WTC11 (cell line): ENCODE results near the gene ASGR1. TPM values are rescaled to one million over a fixed set of nuclear protein-coding genes. Genes with fewer than 3 reads are reported as not detected.

ENCODE experiments used
- ATAC-seq: fragments of 200-7000 bp; cut with Tn5 transposase; 2 replicates; pipeline ENCODE4 v1.10.0; 2021; ENCODE audit warnings: mild to moderate bottlenecking, moderate library complexity
- CTCF ChIA-PET: fragments of 300-600 bp; sonication (Branson Sonifier 250); formaldehyde crosslinking; loops from one replicate; lab custom pipeline; 2021; ENCODE audit warnings: antibody characterized with exemption; lab: Charles Lee
- POLR2A ChIA-PET: fragments of 350-600 bp; sonication (Branson Sonifier 250); formaldehyde crosslinking; loops from one replicate; lab custom pipeline; 2021; ENCODE audit warnings: antibody characterized with exemption; lab: Charles Lee
- DNase-seq: peaks from one replicate; pipeline ENCODE4 v3.0.0; 2021; ENCODE audit warnings: low spot score
- H3K27ac Mint-ChIP-seq: 2 replicates; pipeline ENCODE4 v1.8.0; 2021; ENCODE audit warnings: mixed read lengths
- H3K27me3 Mint-ChIP-seq: 2 replicates; pipeline ENCODE4 v1.8.0; 2021; ENCODE audit warnings: low read depth, mild to moderate bottlenecking, moderate library complexity, mixed read lengths
- H3K36me3 Mint-ChIP-seq: 2 replicates; pipeline ENCODE4 v1.8.0; 2021; ENCODE audit warnings: mixed read lengths
- H3K4me1 Mint-ChIP-seq: 2 replicates; pipeline ENCODE4 v1.8.0; 2022; ENCODE audit warnings: mixed read lengths
- H3K4me3 Mint-ChIP-seq: 2 replicates; pipeline ENCODE4 v1.8.0; 2021; ENCODE audit warnings: mild to moderate bottlenecking, moderate library complexity, mixed read lengths
- H3K9me3 Mint-ChIP-seq: 2 replicates; pipeline ENCODE4 v1.8.0; 2021; ENCODE audit warnings: mixed read lengths
- AR ChIP-seq: fragments of 250-450 bp; sonication (Bioruptor Pico); IDR thresholded peaks from 2 replicates; pipeline ENCODE4 v1.9.0; 2021; ENCODE audit warnings: mild to moderate bottlenecking
- CTCF ChIP-seq: fragments of 200-600 bp; IDR thresholded peaks from 2 replicates; pipeline ENCODE4 v1.8.0; 2022; ENCODE audit warnings: antibody characterized with exemption
- ESRRA ChIP-seq: sonication (generic); formaldehyde crosslinking; IDR thresholded peaks from 2 replicates; pipeline ENCODE4 v1.8.1; 2022; ENCODE audit warnings: mild to moderate bottlenecking, missing genetic modification reagents, borderline replicate concordance
- FOXJ3 ChIP-seq: sonication (generic); formaldehyde crosslinking; IDR thresholded peaks from 2 replicates; pipeline ENCODE4 v1.9.0; 2021; ENCODE audit warnings: missing genetic modification reagents, mild to moderate bottlenecking, borderline replicate concordance
- FOXK1 ChIP-seq: sonication (generic); formaldehyde crosslinking; IDR thresholded peaks from 2 replicates; pipeline ENCODE4 v1.8.0; 2022; ENCODE audit warnings: mild to moderate bottlenecking, moderate library complexity, missing genetic modification reagents
- IRF1 ChIP-seq: sonication (generic); formaldehyde crosslinking; IDR thresholded peaks from 2 replicates; pipeline ENCODE4 v1.8.0; 2023; ENCODE audit warnings: missing genetic modification reagents
- JAZF1 ChIP-seq: fragments of 250-450 bp; sonication (Bioruptor Pico); IDR thresholded peaks from 2 replicates; pipeline ENCODE4 v1.9.0; 2021; ENCODE audit warnings: moderate library complexity, mild to moderate bottlenecking, inconsistent platforms
- JUN ChIP-seq: sonication (generic); formaldehyde crosslinking; IDR thresholded peaks from 2 replicates; pipeline ENCODE4 v1.8.0; 2023; ENCODE audit warnings: mild to moderate bottlenecking, missing genetic modification reagents
- NFATC4 ChIP-seq: fragments of 250-450 bp; sonication (Bioruptor Pico); IDR thresholded peaks from 2 replicates; pipeline ENCODE4 v1.9.0; 2021; ENCODE audit warnings: mild to moderate bottlenecking
- SMAD4 ChIP-seq: sonication (generic); formaldehyde crosslinking; IDR thresholded peaks from 2 replicates; pipeline ENCODE4 v1.8.0; 2022; ENCODE audit warnings: mild to moderate bottlenecking, missing genetic modification reagents
- SP1 ChIP-seq: sonication (generic); formaldehyde crosslinking; conservative IDR thresholded peaks from 2 replicates; pipeline ENCODE4 v1.8.1; 2022; ENCODE audit warnings: missing genetic modification reagents
- TP53 ChIP-seq: sonication (generic); formaldehyde crosslinking; IDR thresholded peaks from 2 replicates; pipeline ENCODE4 v1.8.1; 2023; ENCODE audit warnings: mild to moderate bottlenecking, missing genetic modification reagents
- ZNF219 ChIP-seq: sonication (generic); formaldehyde crosslinking; IDR thresholded peaks from 2 replicates; pipeline ENCODE4 v1.8.0; 2023; ENCODE audit warnings: missing genetic modification reagents, mild to moderate bottlenecking, borderline replicate concordance
- ZNF281 ChIP-seq: sonication (generic); formaldehyde crosslinking; IDR thresholded peaks from 2 replicates; pipeline ENCODE4 v1.8.0; 2023; ENCODE audit warnings: mild to moderate bottlenecking, missing genetic modification reagents
- ZNF317 ChIP-seq: sonication (generic); formaldehyde crosslinking; IDR thresholded peaks from 2 replicates; pipeline ENCODE4 v1.8.1; 2023; ENCODE audit warnings: low read depth, mild to moderate bottlenecking, moderate library complexity, missing genetic modification reagents, borderline replicate concordance
- ZNF396 ChIP-seq: fragments of 250-450 bp; sonication (Bioruptor Pico); IDR thresholded peaks from 2 replicates; pipeline ENCODE4 v1.8.0; 2021; ENCODE audit warnings: mild to moderate bottlenecking, moderate library complexity, borderline replicate concordance
- ZNF423 ChIP-seq: fragments of 250-450 bp; sonication (Bioruptor Pico); IDR thresholded peaks from 2 replicates; pipeline ENCODE4 v2.1.2; 2022; ENCODE audit warnings: mild to moderate bottlenecking, moderate library complexity
- total RNA-seq: library from RNA; stranded (reverse); gene quantifications from 3 replicates; pipeline ENCODE4 v1.2.3, GENCODE V29; 2021
- TF ChIP-seq, protein P1 (sequence below): sonication (generic); formaldehyde crosslinking; IDR thresholded peaks from 2 replicates; pipeline ENCODE4 v1.8.1; 2022; ENCODE audit warnings: mild to moderate bottlenecking, missing genetic modification reagents, moderate library complexity, borderline replicate concordance
- TF ChIP-seq, protein P2 (sequence below): sonication (generic); formaldehyde crosslinking; IDR thresholded peaks from 2 replicates; pipeline ENCODE4 v1.8.1; 2023; ENCODE audit warnings: mild to moderate bottlenecking, missing genetic modification reagents, borderline replicate concordance
- TF ChIP-seq, protein P3 (sequence below): sonication (generic); formaldehyde crosslinking; IDR thresholded peaks from 2 replicates; pipeline ENCODE4 v1.8.1; 2022; ENCODE audit warnings: low read depth, mild to moderate bottlenecking, moderate library complexity, missing genetic modification reagents, borderline replicate concordance

The ASGR1 gene
- total RNA-seq, 1 experiment from 2014 or later, result 13.3 TPM

- Mint-ChIP-seq H3K36me3 (no peaks in the 10 kb centered on the region), H3K9me3 (no peaks in the 10 kb centered on the region)
- TF ChIP-seq AR (no peak), TP53 (CRISPR knock-in tag) (no peak), FOXJ3 (CRISPR knock-in tag) (no peak), ZNF396 (CRISPR knock-in tag) (no peak), NFATC4 (CRISPR knock-in tag) (no peak), ZNF219 (CRISPR knock-in tag) (no peak), ZNF317 (CRISPR knock-in tag) (no peak), FOXK1 (CRISPR knock-in tag) (no peak)
- TF ChIP-seq, protein P1, sequence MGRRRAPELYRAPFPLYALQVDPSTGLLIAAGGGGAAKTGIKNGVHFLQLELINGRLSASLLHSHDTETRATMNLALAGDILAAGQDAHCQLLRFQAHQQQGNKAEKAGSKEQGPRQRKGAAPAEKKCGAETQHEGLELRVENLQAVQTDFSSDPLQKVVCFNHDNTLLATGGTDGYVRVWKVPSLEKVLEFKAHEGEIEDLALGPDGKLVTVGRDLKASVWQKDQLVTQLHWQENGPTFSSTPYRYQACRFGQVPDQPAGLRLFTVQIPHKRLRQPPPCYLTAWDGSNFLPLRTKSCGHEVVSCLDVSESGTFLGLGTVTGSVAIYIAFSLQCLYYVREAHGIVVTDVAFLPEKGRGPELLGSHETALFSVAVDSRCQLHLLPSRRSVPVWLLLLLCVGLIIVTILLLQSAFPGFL, result no peak
- TF ChIP-seq, protein P2, sequence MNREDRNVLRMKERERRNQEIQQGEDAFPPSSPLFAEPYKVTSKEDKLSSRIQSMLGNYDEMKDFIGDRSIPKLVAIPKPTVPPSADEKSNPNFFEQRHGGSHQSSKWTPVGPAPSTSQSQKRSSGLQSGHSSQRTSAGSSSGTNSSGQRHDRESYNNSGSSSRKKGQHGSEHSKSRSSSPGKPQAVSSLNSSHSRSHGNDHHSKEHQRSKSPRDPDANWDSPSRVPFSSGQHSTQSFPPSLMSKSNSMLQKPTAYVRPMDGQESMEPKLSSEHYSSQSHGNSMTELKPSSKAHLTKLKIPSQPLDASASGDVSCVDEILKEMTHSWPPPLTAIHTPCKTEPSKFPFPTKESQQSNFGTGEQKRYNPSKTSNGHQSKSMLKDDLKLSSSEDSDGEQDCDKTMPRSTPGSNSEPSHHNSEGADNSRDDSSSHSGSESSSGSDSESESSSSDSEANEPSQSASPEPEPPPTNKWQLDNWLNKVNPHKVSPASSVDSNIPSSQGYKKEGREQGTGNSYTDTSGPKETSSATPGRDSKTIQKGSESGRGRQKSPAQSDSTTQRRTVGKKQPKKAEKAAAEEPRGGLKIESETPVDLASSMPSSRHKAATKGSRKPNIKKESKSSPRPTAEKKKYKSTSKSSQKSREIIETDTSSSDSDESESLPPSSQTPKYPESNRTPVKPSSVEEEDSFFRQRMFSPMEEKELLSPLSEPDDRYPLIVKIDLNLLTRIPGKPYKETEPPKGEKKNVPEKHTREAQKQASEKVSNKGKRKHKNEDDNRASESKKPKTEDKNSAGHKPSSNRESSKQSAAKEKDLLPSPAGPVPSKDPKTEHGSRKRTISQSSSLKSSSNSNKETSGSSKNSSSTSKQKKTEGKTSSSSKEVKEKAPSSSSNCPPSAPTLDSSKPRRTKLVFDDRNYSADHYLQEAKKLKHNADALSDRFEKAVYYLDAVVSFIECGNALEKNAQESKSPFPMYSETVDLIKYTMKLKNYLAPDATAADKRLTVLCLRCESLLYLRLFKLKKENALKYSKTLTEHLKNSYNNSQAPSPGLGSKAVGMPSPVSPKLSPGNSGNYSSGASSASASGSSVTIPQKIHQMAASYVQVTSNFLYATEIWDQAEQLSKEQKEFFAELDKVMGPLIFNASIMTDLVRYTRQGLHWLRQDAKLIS (CRISPR knock-in tag), result no peak
- TF ChIP-seq, all 79 proteins: peak for 0
- Mint-ChIP-seq H3K27me3 (peaks cover 69% of the 10 kb centered on the region), H3K4me3 (peak overlapping the region; percentile 60), H3K27ac (no peak overlapping the region), H3K4me1 (peaks cover 62% of the 10 kb centered on the region)
- ATAC-seq (peak; percentile 7), DNase-seq (no peak)
- ChIA-PET POLR2A (interaction anchor here (0.6 to 1.4 kb wide), 4 partner anchors 31 to 98 kb away, joined by 3 to 4 read pairs (median 3); partner anchors contain the start of genes ACADVL, DLG4 and SLC16A13), CTCF (interaction anchor here (1.0 to 3.2 kb wide), 27 partner anchors 11 to 220 kb away, joined by 3 to 64 read pairs (median 7); partner anchors contain the start of genes ACAP1, ASGR1, ASGR2 and SLC16A11)
Measured at GRCh38 chr17:7133916-7134315, 45.3 kb downstream of the ASGR1 start.

DNA sequence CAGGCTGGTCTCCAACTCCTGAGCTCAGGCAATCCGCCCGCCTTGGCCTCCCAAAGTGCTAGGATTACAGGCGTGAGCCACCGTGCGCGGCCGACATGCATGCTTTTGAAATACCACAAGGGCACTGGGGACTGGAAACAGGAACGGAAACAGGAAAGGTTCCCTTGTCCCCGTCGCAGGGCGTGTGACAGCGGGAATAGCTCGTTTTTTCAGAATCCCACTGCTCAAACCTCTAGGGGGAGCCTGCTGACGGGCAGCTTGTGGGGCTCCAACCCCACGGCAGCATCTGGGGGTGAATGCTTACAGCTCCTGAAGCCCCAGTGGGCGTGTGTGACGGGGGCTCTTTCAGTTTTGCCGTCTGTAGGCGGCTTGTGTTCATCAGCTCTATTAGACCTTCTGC, 45.7 kb downstream of the ASGR1 start:
- peaks cover 61% of the 10 kb centered on the region for H3K4me1 Mint-ChIP-seq
- no peaks in the 10 kb centered on the region for H3K9me3 Mint-ChIP-seq
- H3K4me3 Mint-ChIP-seq, result peak overlapping the region; percentile 60
- ATAC-seq (peak; percentile 9), DNase-seq (peak; percentile 63)
- no peaks in the 10 kb centered on the region for H3K36me3 Mint-ChIP-seq
- H3K27ac Mint-ChIP-seq, result peak overlapping the region; percentile 85; the same call in 1 of the 2 replicates
- ChIA-PET CTCF (interaction anchor here (0.6 to 3.2 kb wide), 38 partner anchors 8 to 290 kb away, joined by 3 to 64 read pairs (median 5); partner anchors contain the start of genes ACAP1, ASGR1, ASGR2 and SLC16A11), POLR2A (interaction anchor here (0.6 to 1.4 kb wide), 5 partner anchors 32 to 98 kb away, joined by 3 to 4 read pairs (median 3); partner anchors contain the start of genes ACADVL, DLG4 and SLC16A13)
- peaks cover 72% of the 10 kb centered on the region for H3K27me3 Mint-ChIP-seq
- TF ChIP-seq FOXK1 (CRISPR knock-in tag) (no peak), IRF1 (CRISPR knock-in tag) (no peak), SP1 (CRISPR knock-in tag) (no peak), JUN (CRISPR knock-in tag) (no peak), JAZF1 (CRISPR knock-in tag) (no peak), CTCF (no peak), ESRRA (CRISPR knock-in tag) (no peak), SMAD4 (CRISPR knock-in tag) (no peak), ZNF281 (no peak), ZNF423 (CRISPR knock-in tag) (no peak)
- TF ChIP-seq, protein P3, sequence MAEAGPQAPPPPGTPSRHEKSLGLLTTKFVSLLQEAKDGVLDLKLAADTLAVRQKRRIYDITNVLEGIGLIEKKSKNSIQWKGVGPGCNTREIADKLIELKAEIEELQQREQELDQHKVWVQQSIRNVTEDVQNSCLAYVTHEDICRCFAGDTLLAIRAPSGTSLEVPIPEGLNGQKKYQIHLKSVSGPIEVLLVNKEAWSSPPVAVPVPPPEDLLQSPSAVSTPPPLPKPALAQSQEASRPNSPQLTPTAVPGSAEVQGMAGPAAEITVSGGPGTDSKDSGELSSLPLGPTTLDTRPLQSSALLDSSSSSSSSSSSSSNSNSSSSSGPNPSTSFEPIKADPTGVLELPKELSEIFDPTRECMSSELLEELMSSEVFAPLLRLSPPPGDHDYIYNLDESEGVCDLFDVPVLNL (CRISPR knock-in tag), result no peak
